ENCODE measurements around the gene GPR148.
"Not testable (repeated sequence)": the region's sequence is repeated elsewhere in the genome, so short reads cannot be mapped to it uniquely, and the experiment has no call there.

The GPR148 gene, protein sequence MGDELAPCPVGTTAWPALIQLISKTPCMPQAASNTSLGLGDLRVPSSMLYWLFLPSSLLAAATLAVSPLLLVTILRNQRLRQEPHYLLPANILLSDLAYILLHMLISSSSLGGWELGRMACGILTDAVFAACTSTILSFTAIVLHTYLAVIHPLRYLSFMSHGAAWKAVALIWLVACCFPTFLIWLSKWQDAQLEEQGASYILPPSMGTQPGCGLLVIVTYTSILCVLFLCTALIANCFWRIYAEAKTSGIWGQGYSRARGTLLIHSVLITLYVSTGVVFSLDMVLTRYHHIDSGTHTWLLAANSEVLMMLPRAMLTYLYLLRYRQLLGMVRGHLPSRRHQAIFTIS

DNA sequence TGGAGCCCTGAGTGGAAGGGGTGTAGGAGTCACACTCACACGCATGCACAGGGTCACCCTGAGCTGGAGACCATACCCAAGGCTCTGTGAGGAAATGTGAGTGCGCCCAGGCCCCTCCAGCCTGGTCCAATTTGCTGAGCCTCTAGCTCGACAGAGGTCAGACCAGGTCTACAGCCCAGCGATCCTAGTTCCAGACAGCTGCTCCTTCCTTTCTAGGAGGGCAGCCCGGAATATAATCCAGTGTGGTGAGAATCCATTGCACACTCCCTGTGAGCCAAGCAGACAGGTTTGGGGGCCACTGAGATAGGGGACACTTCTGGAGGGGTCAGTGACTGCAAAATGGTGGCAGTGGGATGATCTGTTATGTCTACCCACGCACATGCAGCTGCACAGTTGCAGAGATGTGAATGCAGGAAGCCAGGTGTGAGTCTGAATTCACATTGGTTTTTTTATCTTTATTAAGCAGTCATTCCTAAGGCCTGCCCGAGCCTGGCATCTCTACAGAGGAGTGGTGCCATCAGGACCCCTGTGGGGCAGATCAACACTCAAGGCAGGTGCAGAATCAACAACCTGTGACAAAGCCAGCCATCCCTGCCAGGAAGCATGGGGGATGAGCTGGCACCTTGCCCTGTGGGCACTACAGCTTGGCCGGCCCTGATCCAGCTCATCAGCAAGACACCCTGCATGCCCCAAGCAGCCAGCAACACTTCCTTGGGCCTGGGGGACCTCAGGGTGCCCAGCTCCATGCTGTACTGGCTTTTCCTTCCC is at the start of gene GPR148:
Gene GPR148 (plus strand): TSS at position 522 of the 768 bp plus-strand sequence. CDS start 82 bp downstream, at position 604.
- no peak for DNase-seq

DNA sequence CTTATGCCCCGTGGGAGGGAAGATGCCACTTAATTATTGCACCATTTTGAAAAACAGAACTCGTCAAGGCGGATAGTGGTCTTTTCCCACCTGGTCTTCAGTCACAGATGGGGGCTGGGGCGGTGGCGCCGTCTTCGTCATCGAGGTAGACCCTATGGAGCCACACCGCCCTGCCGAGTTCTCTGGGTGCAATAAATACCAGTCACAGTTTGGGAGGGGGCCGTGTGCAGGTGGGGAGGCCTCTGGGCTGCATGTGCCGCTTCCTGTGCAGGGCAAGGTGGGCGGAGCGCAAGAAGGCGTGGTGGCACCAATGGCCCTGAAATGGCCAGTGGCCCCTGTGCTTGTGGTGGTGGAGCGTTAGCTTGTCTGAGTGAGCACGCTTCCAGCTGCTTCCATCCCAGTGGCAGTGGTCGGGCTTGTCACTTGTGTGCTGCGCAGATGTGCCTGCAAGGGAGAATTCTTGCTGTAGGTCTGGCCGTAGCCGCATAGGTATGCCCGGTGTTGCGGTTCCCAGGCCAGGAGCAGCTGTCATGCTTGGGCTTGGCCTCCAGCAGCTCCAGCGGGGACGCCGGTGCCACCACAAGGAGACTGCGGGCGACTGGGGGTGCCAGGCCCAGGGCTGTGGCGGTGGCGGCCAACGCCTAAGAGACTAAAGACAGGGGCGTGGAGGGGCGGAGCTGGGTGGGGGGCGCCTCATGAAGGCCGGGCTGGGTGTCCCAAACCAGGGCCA is 36.7 kb upstream of the GPR148 start:
- DNase-seq, result not testable (repeated sequence)

DNA sequence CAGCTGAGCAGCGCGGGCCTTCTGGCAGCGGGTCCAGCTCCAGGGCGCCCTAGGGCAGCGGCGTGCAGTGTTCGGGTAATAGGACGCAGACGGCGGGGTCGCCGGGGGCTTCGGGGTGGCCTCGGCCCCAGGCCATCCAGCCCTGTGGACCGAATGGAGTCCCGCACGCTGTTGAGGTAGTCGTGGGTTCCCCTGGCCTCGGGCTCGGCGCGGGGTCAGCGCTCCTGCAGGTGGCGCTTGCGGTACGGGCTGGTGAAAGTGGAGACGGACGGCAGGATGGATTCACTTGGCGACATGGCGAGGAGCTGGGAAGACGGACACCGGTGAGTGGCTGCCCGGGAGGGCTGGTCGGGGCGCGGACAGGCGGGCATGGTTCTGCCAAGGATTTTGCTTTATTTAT is 35.4 kb upstream of the GPR148 start:
- not testable (repeated sequence) for DNase-seq

DNA sequence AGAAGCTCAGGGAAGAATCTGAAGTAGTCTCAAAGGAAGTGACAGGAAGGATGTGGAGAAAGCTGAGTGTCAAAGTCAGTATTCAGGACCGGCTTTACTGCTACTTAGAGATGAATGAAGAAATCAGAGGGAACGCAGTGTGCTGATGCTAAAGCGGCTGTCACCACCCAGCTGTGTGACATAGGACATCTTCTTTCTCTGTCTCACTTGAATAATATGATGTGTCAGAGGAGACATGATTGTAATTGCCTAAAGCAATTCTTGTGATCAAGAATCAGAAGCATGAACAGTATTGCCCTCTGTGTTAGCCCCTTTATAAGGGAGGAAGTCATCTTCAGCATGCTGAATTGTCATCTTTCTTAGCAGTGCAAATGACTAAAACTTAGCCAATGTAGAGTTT is 25.6 kb upstream of the GPR148 start:
- DNase-seq, result not testable (repeated sequence)

DNA sequence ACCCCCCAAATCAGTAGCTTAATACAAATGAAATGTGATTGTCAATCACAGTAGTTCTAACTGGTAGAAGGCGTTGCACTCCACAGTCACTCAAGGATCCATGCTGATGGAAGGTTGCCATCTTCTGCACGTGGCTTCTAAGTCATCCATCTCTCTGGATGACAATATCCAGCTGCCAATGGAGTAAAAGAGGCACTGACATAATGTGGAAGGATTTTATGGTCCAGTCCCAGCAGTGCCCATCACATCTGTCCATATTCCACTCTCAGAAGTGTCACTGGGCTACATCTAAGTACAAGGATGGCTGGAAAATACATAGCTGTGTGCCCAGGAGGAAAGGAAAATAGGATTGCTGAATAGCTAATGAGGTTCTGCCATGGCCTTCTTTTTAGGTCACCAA is 14.1 kb upstream of the GPR148 start:
- not testable (repeated sequence) for DNase-seq

DNA sequence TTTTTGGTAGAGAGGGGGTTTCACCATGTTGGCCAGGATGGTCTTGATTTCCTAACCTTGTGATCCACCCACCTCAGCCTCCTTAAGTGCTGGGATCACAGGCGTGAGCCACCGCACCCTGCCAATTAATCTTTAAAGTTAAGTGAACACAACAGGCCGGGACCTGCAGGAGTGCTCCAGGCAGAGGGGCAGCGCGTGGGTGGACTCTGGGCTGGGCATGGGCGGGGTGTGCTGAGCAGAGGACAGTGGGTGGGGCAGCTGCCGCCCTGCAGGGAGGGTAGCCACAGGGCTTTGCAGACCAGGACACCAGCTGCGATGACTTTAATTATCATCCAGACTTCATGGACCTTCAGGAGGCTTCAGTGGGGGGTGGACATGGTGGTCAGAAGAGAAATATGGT is 8.8 kb upstream of the GPR148 start:
- no peak for DNase-seq

DNA sequence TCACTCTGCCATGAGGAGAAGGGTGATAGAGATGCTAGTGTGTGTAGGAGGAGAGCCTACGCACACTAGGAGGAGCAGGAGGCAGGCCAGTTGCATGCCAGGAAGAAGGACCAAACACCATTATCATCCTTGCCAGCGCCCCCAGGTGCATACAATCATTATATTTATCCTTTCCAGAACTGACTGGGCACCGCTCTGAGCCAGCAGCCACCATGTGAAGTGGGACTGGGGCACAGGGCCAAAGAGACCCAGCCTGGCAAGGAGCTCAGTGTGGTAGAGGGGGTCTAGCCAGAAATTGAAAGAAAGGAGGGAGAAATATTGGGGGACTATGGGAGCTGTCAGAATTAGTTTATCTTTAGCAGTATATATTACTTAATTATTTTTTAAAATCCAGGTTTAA is 8.3 kb upstream of the GPR148 start:
- DNase-seq, result no peak

DNA sequence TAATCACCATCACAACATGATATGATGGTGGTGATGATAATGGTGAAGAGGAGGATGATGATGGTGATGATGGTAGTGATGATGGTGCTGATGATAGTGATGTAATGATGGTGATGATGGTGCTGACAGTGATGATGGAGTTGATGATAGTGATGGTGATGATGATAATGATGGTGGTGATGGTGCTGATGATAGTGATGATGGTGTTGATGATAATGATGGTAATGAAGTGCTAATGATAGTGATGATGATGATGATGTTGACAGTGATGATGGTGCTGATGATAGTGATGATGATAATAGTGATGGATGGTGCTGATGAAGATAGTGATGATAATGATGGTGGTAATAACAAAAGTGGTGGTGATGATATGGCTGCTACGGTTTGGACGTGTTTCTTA is 4.4 kb upstream of the GPR148 start:
- no peak for DNase-seq

DNA sequence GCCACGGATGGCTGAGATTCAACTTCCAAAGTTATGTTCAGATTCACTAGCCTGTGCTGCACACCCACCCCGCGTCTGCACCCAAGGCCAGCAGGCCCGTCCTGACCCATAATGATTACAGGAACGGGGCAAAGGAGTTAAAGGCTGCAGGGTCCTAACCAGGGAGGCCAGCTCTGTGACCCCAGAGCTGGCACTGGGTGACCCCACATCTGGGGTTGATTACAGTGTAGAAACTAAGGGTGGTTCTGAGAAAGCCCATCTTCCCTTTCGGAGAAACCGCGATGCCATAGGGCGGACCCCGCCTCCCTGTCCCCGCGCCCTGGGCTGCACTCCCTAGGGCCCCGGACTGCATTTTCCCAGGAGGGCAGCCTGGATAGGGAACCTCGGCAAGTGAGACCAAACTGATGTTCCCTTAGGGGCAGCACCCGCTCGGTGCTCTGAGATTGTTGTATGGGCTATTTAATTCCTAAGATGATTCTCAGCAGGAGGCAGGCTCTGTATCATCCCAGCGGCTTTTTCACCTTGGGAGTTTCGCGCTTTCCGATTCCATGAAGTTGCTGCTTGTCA is 2.2 kb upstream of the GPR148 start:
- no peak for DNase-seq

DNA sequence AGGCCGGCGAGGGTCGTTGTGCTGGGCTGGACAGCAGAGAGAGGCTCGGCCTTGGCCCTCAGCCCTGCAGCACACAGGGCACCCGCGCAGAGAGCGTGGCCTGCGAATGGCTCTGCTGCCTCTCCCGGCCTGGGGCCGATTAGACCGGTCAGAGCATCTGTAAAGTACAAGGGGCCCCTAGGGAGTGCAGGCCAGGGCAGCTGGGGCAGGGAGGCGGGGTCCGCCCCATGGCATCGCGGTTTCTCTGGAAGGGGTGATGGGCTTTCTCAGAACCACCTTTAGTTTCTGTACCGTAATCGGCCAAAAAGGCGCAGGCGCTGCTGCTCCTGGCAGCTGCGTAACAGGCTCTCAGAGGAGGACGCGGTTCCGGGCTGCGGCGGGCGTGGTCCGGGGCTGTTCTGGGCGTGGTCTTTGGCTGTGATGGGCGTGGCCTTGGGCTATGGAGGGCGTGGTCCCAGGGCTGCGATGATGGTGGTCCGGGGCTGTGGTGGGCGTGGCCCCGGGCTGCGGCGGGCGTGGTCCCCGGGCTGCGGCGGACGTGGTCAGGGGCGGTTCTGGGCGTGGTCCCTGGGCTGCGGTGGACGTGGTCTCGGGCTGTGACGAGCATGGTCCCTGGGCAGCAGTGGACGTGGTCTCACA is 1.5 kb upstream of the GPR148 start:
- peak; percentile 60 to 76 (median 75) for DNase-seq

DNA sequence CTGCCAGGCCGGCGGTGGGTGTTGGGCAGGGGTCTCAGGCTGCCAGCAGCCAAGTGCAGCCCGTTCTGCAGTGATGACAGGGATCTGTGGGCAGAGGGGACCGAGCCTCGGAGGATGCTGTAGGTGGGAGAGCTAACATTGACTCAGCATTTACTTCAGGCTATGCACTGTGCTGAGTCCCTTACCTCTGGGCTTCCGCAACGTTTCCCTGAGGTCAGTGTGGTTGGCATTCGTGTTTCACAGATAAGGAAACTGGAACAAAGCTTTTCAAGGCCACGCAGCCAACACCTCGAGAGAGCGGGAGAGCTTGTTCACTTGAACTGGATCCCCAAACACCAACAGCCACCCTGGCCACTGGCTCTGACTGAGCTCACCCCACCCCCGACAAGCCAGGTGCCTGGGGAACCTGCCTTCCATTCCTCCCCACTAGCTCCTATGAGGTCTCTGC is 839 bp upstream of the GPR148 start:
- no peak for DNase-seq

DNA sequence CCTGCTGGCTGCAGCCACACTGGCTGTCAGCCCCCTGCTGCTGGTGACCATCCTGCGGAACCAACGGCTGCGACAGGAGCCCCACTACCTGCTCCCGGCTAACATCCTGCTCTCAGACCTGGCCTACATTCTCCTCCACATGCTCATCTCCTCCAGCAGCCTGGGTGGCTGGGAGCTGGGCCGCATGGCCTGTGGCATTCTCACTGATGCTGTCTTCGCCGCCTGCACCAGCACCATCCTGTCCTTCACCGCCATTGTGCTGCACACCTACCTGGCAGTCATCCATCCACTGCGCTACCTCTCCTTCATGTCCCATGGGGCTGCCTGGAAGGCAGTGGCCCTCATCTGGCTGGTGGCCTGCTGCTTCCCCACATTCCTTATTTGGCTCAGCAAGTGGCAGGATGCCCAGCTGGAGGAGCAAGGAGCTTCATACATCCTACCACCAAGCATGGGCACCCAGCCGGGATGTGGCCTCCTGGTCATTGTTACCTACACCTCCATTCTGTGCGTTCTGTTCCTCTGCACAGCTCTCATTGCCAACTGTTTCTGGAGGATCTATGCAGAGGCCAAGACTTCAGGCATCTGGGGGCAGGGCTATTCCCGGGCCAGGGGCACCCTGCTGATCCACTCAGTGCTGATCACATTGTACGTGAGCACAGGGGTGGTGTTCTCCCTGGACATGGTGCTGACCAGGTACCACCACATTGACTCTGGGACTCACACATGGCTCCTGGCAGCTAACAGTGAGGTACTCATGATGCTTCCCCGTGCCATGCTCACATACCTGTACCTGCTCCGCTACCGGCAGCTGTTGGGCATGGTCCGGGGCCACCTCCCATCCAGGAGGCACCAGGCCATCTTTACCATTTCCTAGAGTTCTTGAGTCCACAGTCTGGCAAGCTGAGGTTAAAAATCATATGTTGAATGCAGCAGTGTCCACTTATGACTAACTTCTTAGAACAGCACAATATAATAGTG is 741 bp downstream of the GPR148 start:
- DNase-seq, result no peak

DNA sequence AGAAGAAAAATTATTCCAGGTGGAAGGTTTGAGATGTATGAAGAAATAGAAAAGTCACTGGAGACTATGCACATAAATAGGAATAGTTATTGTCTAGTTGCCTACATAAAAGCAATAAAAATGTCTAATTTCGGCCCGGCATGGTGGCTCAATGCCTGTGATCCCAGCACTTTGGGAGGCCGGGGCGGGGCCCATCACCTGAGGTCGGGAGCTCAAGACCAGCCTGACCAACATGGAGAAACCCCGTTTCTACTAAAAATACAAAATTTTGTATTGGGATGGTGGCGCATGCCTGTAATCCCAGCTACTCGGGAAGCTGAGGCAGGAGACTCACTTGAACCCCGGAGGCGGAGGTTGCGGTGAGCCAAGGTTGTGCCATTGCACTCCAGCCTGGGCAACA is 3.4 kb downstream of the GPR148 start:
- not testable (repeated sequence) for DNase-seq

DNA sequence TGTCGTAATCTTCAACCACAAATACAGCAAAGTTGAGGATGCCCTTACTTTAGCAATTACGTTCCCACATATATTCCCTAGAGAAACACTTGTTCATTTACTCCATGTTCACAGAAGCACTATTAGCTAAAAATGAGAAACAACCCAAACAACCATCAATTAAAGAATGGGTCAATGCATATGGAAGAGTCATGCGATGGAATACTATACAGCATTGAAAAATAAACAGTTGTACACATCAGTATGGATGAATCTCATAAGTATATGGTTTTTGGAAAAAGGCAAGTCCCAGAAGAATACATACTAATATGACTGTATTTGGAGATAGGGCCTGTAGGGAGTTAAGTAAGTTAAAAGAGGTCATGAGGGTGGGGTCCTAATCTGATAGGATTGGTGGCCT is 6.3 kb downstream of the GPR148 start:
- no peak for DNase-seq

DNA sequence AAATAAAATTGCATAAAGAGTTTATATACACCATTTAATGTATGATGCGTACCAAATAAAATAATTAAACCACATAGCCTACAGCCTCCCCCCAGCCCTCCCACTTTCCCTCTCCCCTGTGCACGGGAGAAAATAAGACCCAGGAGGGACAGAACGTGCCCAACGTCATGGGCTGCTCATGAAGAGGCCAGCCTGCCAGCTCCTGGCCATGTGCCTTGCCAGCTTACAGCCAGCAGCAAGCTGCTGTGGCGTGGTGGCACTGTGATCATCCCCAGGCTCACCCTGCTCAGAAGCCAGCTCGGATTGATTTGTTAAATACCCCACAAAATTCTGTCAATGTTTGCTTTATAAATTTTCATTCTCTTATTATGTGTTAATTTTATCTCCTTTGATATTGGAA is 7.6 kb downstream of the GPR148 start:
- DNase-seq, result no peak

DNA sequence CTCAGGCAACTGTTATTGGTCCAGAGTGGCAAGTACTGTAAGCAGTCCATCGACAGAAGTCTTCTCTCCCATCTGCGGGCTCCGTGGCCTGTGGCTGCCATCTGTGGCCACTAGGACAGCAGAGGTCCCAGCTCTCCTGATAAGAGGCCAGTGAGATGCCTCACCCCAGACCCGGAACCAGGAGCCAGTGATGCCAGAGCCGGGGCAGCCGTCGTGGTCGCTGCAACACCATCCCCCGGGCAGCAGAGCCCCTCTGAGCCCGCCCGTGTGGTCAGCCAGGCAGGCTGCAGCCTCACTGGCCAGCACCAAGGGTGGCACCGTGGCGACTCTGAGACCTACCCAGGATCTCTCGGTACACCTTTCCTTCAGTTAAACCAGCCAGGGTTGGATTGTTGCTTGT is 8.7 kb downstream of the GPR148 start:
- no peak for DNase-seq

DNA sequence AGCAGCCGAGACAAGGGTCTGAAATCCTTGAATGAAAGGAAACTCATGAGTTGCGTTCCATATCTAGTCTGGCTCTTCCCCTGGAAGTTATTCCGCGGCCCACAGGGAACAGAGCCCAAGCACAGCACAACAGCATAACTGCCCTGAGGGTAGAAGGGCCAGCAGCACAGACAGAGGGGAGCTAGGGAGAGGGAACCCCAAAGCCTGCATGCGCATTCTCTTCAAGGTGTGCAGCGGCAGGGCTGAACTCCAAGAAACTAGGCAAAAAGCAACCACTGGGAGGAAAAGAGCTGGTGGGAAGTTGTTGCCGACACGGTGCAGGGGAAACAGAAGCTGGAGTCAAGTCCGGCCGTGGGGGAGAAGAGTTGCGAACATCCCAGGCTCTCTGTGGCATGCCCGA is 11.8 kb downstream of the GPR148 start:
- DNase-seq, result no peak

DNA sequence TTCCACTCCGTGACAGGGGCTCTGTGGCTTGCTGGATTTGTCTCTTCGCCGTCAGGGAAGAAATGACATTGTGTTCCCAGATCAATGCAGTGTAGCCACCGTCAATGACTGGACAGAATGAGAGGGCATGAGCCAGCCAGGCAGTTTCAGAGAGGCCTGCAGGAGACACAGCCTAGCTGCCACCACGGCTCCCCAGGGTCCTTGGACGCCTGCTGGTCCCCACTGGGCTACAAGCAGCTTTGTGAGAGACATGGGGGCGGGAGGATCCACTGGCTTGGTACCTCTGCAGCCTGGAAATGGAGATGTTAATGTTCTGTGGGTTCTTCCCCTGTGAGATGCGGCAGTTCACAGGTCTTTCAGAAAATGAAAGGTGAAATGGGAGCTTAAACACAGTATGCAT is 14.4 kb downstream of the GPR148 start:
- no peak for DNase-seq

DNA sequence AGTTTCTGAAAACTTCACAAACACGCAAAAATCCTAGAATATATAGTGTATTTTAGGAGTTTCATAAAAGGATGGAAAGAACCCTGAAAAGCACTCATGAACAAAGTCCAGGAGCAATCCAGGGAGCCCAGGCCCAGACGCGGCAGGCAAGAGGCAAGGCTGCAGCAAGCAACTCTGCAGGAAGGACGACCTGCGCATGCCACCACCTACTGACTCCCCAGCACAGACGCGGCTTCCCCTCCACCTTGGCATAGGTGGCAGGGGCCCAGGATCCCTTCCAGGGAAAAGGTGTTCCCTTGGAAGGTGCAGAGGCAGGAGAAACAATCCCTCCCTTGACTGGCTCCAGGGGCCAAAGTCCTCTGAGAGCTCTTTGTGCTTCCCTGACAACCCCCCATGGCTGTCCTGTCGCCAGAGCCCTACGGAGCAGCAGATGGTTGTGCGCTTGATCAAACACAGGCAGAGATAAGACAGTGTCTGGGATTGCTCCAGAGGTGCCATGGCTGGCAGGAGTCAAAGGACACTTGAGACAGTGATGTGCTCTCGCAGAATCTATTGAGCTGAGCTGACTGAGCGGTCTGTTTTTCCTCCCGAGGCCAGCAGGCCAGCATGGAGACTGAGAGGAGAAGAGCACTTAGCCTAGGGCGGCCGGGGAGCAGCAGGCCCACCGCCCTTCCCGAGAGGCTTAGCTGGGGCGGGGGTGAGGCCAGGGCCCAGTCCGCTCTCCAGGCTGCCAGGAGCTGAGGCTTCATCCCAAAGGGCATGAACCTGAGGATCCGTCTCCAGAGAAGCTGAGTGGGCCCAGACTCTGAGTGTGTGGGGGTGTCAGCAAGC is 15.6 kb downstream of the GPR148 start:
- no peak for DNase-seq

DNA sequence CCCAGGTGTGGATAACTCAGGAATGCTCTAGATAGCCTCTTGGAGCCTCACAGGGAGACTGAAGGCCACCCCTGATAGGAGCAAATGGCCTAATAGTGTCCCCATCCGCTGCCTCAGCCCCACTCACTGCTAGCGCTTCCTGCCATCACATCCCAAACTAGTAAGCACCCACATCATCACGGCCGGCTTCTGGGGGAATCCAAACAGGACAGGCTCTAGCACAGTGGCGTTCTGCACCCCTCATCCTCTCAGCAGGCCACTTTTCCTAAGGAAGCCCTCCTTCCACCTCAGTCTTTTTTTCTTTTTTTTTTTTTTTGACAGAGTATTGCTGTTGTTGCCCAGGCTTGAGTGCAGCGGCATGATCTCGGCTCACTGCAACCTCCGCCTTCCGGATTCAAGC is 20.2 kb downstream of the GPR148 start:
- DNase-seq, result no peak

DNA sequence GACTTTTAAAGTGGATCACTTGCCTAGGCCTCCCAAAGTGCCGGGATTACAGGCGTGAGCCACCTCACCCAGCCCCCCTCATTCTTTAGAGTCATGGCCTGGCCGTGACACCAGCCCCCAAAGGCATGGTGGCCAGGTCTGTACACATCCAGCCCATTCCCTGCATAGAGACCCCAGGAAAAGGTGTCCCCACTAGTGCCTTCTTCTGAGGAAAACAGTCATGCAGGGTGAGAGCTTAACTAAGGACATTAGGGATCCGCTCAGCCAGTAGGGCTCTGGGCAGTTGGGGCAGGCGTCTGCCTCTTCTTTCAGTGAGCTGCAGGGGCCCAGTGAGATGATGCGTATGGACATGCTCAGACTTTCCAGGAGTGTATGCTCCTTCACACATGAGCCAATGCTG is 20.8 kb downstream of the GPR148 start:
- no peak for DNase-seq
